ENCODE data around the gene PDE4D.

PDE4D gene

GRCh38 chr5:59919484-59919883 is 26.0 kb upstream of the PDE4D start:
- TF ChIP-seq, protein P1, sequence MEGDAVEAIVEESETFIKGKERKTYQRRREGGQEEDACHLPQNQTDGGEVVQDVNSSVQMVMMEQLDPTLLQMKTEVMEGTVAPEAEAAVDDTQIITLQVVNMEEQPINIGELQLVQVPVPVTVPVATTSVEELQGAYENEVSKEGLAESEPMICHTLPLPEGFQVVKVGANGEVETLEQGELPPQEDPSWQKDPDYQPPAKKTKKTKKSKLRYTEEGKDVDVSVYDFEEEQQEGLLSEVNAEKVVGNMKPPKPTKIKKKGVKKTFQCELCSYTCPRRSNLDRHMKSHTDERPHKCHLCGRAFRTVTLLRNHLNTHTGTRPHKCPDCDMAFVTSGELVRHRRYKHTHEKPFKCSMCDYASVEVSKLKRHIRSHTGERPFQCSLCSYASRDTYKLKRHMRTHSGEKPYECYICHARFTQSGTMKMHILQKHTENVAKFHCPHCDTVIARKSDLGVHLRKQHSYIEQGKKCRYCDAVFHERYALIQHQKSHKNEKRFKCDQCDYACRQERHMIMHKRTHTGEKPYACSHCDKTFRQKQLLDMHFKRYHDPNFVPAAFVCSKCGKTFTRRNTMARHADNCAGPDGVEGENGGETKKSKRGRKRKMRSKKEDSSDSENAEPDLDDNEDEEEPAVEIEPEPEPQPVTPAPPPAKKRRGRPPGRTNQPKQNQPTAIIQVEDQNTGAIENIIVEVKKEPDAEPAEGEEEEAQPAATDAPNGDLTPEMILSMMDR (IDR thresholded peaks at IDR 0.05; ENCODE audit: insufficient read depth, low read length, poor library complexity, severe bottlenecking), result no peak
- no peak for DNase-seq (ENCODE audit: extremely low read depth, insufficient read length)
- Histone ChIP-seq H3K27me3 (replicated peaks; ENCODE audit: control insufficient read depth, insufficient read depth, low read length) (no peaks in the 10 kb centered on the region), H3K4me3 (replicated peaks; ENCODE audit: low read depth, low read length) (no peak overlapping the region), H3K36me3 (ENCODE audit: control insufficient read depth, insufficient read depth, low read length) (no peaks in the 10 kb centered on the region)

DNA sequence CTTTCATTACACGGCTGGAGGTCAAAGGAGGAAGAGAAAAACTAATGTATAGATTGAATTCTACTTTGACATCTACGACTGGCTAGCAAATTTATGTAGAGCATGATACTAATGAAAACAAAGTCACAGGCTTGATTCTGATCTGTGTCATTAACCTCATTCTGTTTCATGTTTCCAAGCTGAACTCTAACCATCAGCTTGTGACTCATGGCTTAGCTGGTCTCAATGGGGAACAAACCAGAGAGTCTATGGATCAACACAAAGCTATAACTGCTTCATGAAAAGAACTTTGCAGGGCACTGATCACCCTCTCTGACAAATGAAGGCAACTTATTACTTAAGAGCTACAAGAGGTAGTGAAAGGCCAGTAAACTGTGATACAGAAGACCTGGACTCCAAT is 23.6 kb upstream of the PDE4D start:
- no peak overlapping the region for H3K4me3 ChIP-seq (replicated peaks; ENCODE audit: low read depth, low read length)
- TF ChIP-seq, protein P1 (IDR thresholded peaks at IDR 0.05; ENCODE audit: insufficient read depth, low read length, poor library complexity, severe bottlenecking), result no peak
- H3K36me3 ChIP-seq (ENCODE audit: control insufficient read depth, insufficient read depth, low read length), result no peaks in the 10 kb centered on the region
- DNase-seq (ENCODE audit: extremely low read depth, insufficient read length), result no peak
- H3K27me3 ChIP-seq (replicated peaks; ENCODE audit: control insufficient read depth, insufficient read depth, low read length), result no peaks in the 10 kb centered on the region

DNA sequence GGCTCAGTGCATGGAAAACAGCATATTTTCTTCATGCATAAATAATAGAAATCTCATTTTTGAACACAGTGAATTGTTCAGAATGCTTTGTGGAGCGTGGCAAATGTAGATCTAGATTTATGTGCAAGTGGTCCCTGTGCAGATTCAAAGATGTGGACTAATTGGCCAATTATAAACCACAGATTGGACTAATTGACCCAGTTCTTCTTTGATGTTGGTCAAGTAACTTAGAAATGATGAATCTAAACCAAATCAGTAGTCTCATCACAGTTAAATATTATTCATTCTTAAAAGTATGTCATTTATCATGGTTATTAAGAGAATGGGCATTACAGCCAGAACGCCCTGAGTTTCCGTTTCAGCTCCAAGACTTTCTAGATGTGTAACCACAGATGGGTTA is 11.7 kb upstream of the PDE4D start:
- Histone ChIP-seq H3K4me3 (replicated peaks; ENCODE audit: low read depth, low read length) (no peak overlapping the region), H3K27me3 (replicated peaks; ENCODE audit: control insufficient read depth, insufficient read depth, low read length) (no peaks in the 10 kb centered on the region), H3K36me3 (ENCODE audit: control insufficient read depth, insufficient read depth, low read length) (no peaks in the 10 kb centered on the region)
- DNase-seq (ENCODE audit: extremely low read depth, insufficient read length), result no peak
- TF ChIP-seq, protein P1 (IDR thresholded peaks at IDR 0.05; ENCODE audit: insufficient read depth, low read length, poor library complexity, severe bottlenecking), result no peak

DNA sequence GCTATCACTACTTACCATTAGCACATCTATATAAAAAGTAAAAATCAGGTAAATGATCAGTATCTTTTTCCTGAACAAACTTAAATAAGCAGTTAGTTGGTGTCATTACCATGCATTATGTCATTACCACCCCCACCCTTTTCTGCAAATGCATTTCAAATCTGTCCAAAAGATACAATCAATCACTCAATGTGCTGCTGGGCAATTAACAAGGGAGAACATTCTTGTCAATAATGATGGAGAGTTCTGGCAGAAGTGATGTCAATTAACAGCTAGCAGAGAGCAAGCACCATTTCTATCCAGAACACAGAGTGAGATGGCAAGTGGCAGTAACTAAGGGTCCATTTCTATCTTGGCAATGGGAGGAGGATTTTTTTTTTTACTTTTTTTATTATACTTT is 3.5 kb upstream of the PDE4D start:
- no peaks in the 10 kb centered on the region for H3K36me3 ChIP-seq (ENCODE audit: control insufficient read depth, insufficient read depth, low read length)
- no peaks in the 10 kb centered on the region; the same call in 1 of the 2 replicates for H3K27me3 ChIP-seq (replicated peaks; ENCODE audit: control insufficient read depth, insufficient read depth, low read length)
- TF ChIP-seq, protein P1 (IDR thresholded peaks at IDR 0.05; ENCODE audit: insufficient read depth, low read length, poor library complexity, severe bottlenecking), result no peak
- no peak for DNase-seq (ENCODE audit: extremely low read depth, insufficient read length)
- H3K4me3 ChIP-seq (replicated peaks; ENCODE audit: low read depth, low read length), result no peak overlapping the region

DNA sequence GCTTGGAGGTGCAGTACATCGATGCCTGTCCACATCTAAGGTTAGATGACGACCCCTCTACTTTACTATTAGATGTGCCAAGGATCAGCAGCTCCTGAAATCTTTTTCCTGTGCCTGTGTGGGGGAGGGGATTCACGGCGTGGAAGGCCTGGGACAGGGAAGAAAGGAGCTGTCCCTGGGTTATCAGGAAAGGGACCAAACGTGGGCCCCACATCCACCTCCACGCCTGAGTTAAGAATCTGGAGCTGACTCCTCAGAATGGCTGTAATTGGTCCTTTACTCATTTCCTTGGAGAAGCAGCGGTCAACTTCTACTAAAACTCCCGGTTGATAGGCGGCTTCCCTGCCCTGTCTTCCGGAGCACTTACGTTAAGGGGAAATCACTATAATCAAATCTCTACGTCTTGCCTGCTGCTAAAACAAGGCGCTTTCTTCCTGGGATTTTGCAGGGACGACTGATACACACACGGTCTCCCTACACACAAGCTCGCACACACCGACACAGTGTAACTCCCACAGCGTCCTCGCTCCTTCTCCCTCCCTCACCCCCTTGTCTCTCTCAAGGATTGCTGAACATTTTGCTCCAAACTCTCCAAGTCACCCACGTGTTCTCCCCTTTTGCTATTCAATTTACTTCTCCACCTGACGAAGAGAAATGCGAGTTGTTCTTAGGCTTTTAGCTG is 1.4 kb downstream of the PDE4D start:
- no peaks in the 10 kb centered on the region for H3K36me3 ChIP-seq (ENCODE audit: control insufficient read depth, insufficient read depth, low read length)
- no peaks in the 10 kb centered on the region; the same call in 1 of the 2 replicates for H3K27me3 ChIP-seq (replicated peaks; ENCODE audit: control insufficient read depth, insufficient read depth, low read length)
- TF ChIP-seq, protein P1 (IDR thresholded peaks at IDR 0.05; ENCODE audit: insufficient read depth, low read length, poor library complexity, severe bottlenecking), result no peak
- H3K4me3 ChIP-seq (replicated peaks; ENCODE audit: low read depth, low read length), result no peak overlapping the region
- no peak for DNase-seq (ENCODE audit: extremely low read depth, insufficient read length)

DNA sequence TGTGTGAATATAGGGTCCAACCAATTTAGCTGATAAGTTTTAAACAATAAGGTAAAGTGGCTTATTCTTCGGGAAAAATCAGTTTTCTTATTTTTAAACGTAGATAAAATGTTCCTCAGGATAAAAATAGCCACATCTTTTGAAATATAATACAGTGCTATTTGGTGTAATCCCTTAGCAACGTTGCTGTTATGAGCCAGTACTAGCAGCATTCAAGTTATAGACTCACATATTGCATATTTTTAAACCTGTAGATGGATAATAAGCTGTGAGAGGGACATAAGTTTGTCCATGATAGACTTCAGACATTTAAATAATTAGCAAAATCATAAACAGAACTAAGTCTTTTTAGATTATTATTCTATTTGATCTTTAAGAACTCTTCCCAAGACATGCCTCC is 6.3 kb downstream of the PDE4D start:
- Histone ChIP-seq H3K4me3 (replicated peaks; ENCODE audit: low read depth, low read length) (no peak overlapping the region), H3K36me3 (ENCODE audit: control insufficient read depth, insufficient read depth, low read length) (no peaks in the 10 kb centered on the region), H3K27me3 (replicated peaks; ENCODE audit: control insufficient read depth, insufficient read depth, low read length) (no peaks in the 10 kb centered on the region)
- TF ChIP-seq, protein P1 (IDR thresholded peaks at IDR 0.05; ENCODE audit: insufficient read depth, low read length, poor library complexity, severe bottlenecking), result no peak
- no peak for DNase-seq (ENCODE audit: extremely low read depth, insufficient read length)
